ENCODE data around the gene KLF12. TPM values are rescaled to one million over a fixed set of nuclear protein-coding genes. Genes with fewer than 3 reads are reported as not detected.

Gene KLF12
- polyA plus RNA-seq, 2 donors, result 0.54 to 0.69 TPM

DNA sequence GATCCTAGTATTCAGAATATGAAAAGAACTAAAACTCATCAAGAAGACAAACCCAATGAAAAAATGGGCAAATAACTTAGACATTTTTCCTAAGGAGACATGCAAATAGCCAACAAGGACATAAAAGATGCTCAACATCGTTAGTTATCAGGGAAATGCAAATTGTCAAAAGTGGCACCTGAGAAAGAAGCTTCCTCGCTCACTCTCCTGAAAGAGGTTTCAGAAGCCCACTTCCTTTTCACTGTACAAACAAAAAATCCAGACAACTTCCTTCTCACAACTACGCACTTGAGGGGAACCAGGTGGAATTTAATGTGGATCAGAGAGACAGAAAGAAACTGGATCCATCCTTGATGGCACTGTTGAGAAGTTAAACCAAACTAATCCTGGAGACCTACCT lies 41.5 kb downstream of the KLF12 start:
- H3K4me3 ChIP-seq (ENCODE audit: low read depth in 1 of 2, low read length in 2 of 2), result no peak overlapping the region
- H3K36me3 ChIP-seq (ENCODE audit: control insufficient read depth in 2 of 2, insufficient read depth in 2 of 2, low read length in 1 of 2), result no peaks in the 10 kb centered on the region
- WGBS, 2 donors, result 74 to 79% methylated on average over 3 of the region's 3 CpGs
- no peak overlapping the region for H3K27ac ChIP-seq (ENCODE audit: low read depth in 2 of 2, low read length in 1 of 2)
- H3K4me1 ChIP-seq (ENCODE audit: control insufficient read depth in 2 of 2, insufficient read depth in 2 of 2, low read length in 1 of 2), result no peaks in the 10 kb centered on the region
- no peaks in the 10 kb centered on the region for H3K9me3 ChIP-seq (ENCODE audit: control insufficient read depth in 2 of 2, insufficient read depth in 1 of 2, low read depth in 1 of 2, low read length in 1 of 2)
- H3K27me3 ChIP-seq (ENCODE audit: control insufficient read depth in 1 of 2, insufficient read depth in 2 of 2, low read length in 2 of 2), result no peaks in the 10 kb centered on the region

DNA sequence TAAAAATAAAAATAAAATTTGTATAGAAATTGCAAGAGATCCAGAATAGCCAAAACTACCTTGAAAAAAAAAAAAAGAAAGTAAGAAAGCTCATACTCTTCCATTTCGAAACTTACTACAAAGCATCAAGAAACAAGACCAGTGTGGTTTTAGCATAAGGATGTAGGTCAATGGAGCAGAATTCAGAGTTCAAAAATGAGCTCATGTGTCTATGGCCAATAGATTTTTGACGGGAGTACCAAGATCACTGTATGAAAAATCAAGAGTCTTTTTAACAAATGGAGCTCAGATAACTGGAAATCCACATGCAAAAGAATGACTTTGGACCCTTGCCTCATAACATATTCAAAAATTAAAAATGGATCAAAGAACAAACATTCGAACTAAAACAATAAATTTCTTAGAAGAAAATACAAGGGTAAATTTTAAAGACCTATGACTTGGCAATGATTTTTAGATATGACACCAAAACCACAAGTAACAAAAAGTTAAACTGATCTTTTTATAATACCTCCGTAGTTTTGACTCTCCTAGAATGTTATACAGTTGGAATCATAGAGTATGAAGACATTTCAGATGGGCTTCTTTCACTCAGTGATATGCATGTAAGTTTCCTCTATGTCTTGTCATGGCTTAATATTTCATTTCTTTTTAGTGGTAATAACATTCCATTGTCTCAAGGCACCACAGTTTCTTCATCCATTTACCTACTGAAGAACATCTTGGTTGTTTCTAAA lies 43.2 kb downstream of the KLF12 start:
- H3K27ac ChIP-seq (ENCODE audit: low read depth in 2 of 2, low read length in 1 of 2), result no peak overlapping the region
- H3K4me1 ChIP-seq (ENCODE audit: control insufficient read depth in 2 of 2, insufficient read depth in 2 of 2, low read length in 1 of 2), result no peaks in the 10 kb centered on the region
- H3K36me3 ChIP-seq (ENCODE audit: control insufficient read depth in 2 of 2, insufficient read depth in 2 of 2, low read length in 1 of 2), result no peaks in the 10 kb centered on the region
- 70 to 81% methylated on average over 4 of the region's 4 CpGs for WGBS, 2 donors
- H3K4me3 ChIP-seq (ENCODE audit: low read depth in 1 of 2, low read length in 2 of 2), result no peak overlapping the region
- H3K27me3 ChIP-seq (ENCODE audit: control insufficient read depth in 1 of 2, insufficient read depth in 2 of 2, low read length in 2 of 2), result no peaks in the 10 kb centered on the region
- H3K9me3 ChIP-seq (ENCODE audit: control insufficient read depth in 2 of 2, insufficient read depth in 1 of 2, low read depth in 1 of 2, low read length in 1 of 2), result no peaks in the 10 kb centered on the region

DNA sequence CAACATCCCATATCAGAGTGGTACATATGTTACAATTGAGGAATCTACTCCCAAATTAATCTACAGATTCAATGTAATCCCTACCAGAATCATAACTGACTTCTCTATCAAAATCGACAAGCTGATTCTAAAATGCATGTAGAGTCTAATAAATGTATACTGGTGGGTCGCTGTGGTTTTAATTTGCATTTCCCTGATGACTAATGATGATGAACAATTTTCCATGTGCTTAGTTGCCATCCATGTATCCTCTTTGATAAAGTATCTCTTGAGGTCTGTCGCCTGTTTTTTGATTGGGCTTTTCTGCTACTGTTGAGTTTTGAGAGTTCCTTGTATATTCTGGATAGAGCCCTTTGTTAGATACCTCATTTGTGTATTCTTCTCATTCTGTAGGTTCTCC lies 43.8 kb downstream of the KLF12 start:
- H3K27ac ChIP-seq (ENCODE audit: low read depth in 2 of 2, low read length in 1 of 2), result no peak overlapping the region
- 83 to 84% methylated on average over 3 of the region's 3 CpGs for WGBS, 2 donors
- no peak overlapping the region for H3K4me3 ChIP-seq (ENCODE audit: low read depth in 1 of 2, low read length in 2 of 2)
- H3K9me3 ChIP-seq (ENCODE audit: control insufficient read depth in 2 of 2, insufficient read depth in 1 of 2, low read depth in 1 of 2, low read length in 1 of 2), result no peaks in the 10 kb centered on the region
- H3K27me3 ChIP-seq (ENCODE audit: control insufficient read depth in 1 of 2, insufficient read depth in 2 of 2, low read length in 2 of 2), result no peaks in the 10 kb centered on the region
- H3K4me1 ChIP-seq (ENCODE audit: control insufficient read depth in 2 of 2, insufficient read depth in 2 of 2, low read length in 1 of 2), result no peaks in the 10 kb centered on the region
- no peaks in the 10 kb centered on the region for H3K36me3 ChIP-seq (ENCODE audit: control insufficient read depth in 2 of 2, insufficient read depth in 2 of 2, low read length in 1 of 2)

DNA sequence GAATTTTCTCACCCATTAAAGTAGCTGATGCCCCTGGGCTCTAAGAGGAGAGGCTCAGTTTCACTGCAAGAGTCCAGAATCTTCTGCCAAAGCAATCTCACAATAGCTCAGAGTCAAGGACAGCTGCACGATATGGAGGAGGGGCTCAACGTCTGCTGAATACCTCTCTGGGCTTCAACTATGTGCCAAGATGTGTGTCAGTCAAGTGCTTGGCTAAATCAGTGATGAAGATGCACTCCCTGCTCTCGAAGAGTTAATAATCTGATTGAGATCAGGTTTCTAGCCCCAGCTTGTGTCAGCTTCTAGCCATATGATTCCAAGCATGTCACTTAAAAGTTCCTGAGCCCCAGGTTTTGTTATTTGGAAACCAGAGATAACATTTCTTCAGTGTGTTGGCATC lies 46.8 kb downstream of the KLF12 start:
- no peak overlapping the region for H3K4me3 ChIP-seq (ENCODE audit: low read depth in 1 of 2, low read length in 2 of 2)
- WGBS, 2 donors, result 71 to 72% methylated on average over 3 of the region's 3 CpGs
- no peaks in the 10 kb centered on the region for H3K36me3 ChIP-seq (ENCODE audit: control insufficient read depth in 2 of 2, insufficient read depth in 2 of 2, low read length in 1 of 2)
- no peak overlapping the region for H3K27ac ChIP-seq (ENCODE audit: low read depth in 2 of 2, low read length in 1 of 2)
- H3K9me3 ChIP-seq (ENCODE audit: control insufficient read depth in 2 of 2, insufficient read depth in 1 of 2, low read depth in 1 of 2, low read length in 1 of 2), result no peaks in the 10 kb centered on the region
- H3K27me3 ChIP-seq (ENCODE audit: control insufficient read depth in 1 of 2, insufficient read depth in 2 of 2, low read length in 2 of 2), result no peaks in the 10 kb centered on the region
- H3K4me1 ChIP-seq (ENCODE audit: control insufficient read depth in 2 of 2, insufficient read depth in 2 of 2, low read length in 1 of 2), result no peaks in the 10 kb centered on the region
